Activated CD8-positive, alpha-beta T cell treated with anti-CD3 and anti-CD28 coated beads, Interleukin-2, amount 10 ng/mL, durations not matched to agents 7 days and 5 days (primary cell): ENCODE results near the gene CCDC57. TPM values are rescaled to one million over a fixed set of nuclear protein-coding genes. Genes with fewer than 3 reads are reported as not detected.

Source experiments
- ATAC-seq: fragments of 150-1000 bp; cut with Tn5 transposase; one replicate; pipeline ENCODE4 v1.10.0; 2021; ENCODE audit warnings: moderate library complexity
- CTCF ChIA-PET: fragments of 350-600 bp; sonication (Branson Sonifier 250); formaldehyde crosslinking; loops from one replicate; lab custom pipeline; 2021; ENCODE audit warnings: antibody characterized with exemption; lab: Charles Lee
- POLR2A ChIA-PET: fragments of 350-600 bp; sonication (Branson Sonifier 250); formaldehyde crosslinking; loops from one replicate; lab custom pipeline; 2021; ENCODE audit warnings: antibody characterized with exemption; lab: Charles Lee
- DNase-seq: peaks from one replicate; pipeline ENCODE4 v3.0.0-alpha.2; 2020
- H3K27ac Mint-ChIP-seq: one replicate; pipeline ENCODE4 v1.8.0; 2021; ENCODE audit warnings: mild to moderate bottlenecking, mixed read lengths
- H3K27me3 Mint-ChIP-seq: one replicate; pipeline ENCODE4 v1.8.0; 2021; ENCODE audit warnings: low read depth, mixed read lengths
- H3K36me3 Mint-ChIP-seq: one replicate; pipeline ENCODE4 v1.8.0; 2021; ENCODE audit warnings: low read depth, mixed read lengths
- H3K4me1 Mint-ChIP-seq: one replicate; pipeline ENCODE4 v1.8.0; 2021; ENCODE audit warnings: low read depth, mixed read lengths
- H3K4me3 Mint-ChIP-seq: one replicate; pipeline ENCODE4 v1.8.0; 2021; ENCODE audit warnings: mild to moderate bottlenecking, mixed read lengths
- H3K9me3 Mint-ChIP-seq: one replicate; pipeline ENCODE4 v1.8.0; 2022; ENCODE audit warnings: mixed read lengths; ENCODE audit not compliant: insufficient read depth
- total RNA-seq, 2 experiments: library from RNA; stranded (reverse); gene quantifications; one replicate each; pipeline ENCODE4 v1.2.3, GENCODE V29; 2021

CCDC57 gene
- total RNA-seq, 2 experiments from 2014 or later = 78.3 to 84.7 TPM

- no peak overlapping the region for H3K4me3 Mint-ChIP-seq
- peaks cover 18% of the 10 kb centered on the region for H3K36me3 Mint-ChIP-seq
- no peaks in the 10 kb centered on the region for H3K9me3 Mint-ChIP-seq
- ChIA-PET POLR2A (interaction anchor here (0.5 to 1.5 kb wide), 6 partner anchors 8 to 126 kb away, joined by 3 to 5 read pairs (median 4); partner anchors contain the start of gene SLC16A3), CTCF (interaction anchor here (1.0 to 3.6 kb wide), 9 partner anchors 13 to 246 kb away, joined by 3 to 22 read pairs (median 5); no protein-coding TSS in a partner anchor)
- DNase-seq (peak; percentile 46), ATAC-seq (no peak)
- peaks cover 75% of the 10 kb centered on the region for H3K4me1 Mint-ChIP-seq
- no peaks in the 10 kb centered on the region for H3K27me3 Mint-ChIP-seq
- H3K27ac Mint-ChIP-seq = peak overlapping the region; percentile 96
Measured at GRCh38 chr17:82204831-82205719, 7.6 kb downstream of the CCDC57 start.

DNA sequence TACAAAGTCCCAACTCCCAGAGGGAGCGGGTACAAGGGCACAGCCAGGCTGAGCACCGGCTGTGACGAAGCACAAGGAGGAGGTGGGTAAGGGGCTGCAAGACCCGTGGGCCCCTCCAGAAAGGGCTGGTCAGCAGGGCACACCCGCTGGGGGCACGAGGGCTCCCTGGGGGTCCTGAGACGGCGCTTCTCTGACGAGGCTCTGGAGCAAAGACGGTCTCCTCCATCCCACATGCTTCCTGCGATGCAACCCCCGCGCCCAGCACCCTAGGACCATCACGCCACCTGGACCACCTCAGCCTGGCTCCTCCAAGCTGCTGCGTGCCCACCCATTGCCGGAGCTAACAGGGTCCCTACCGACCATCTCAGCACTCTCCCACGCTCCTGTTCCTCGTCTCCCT is 8.7 kb downstream of the CCDC57 start:
- Mint-ChIP-seq H3K9me3 (no peaks in the 10 kb centered on the region), H3K4me3 (no peak overlapping the region), H3K27me3 (no peaks in the 10 kb centered on the region), H3K36me3 (peaks cover 24% of the 10 kb centered on the region), H3K27ac (no peak overlapping the region), H3K4me1 (peaks cover 81% of the 10 kb centered on the region)
- ChIA-PET CTCF (interaction anchor here (1.9 to 3.6 kb wide), 2 partner anchors 32 kb away, joined by 7 to 22 read pairs; no protein-coding TSS in a partner anchor), POLR2A (interaction anchor here (1.4 kb wide), 2 partner anchors 10 to 25 kb away, joined by 4 to 5 read pairs; no protein-coding TSS in a partner anchor)
- ATAC-seq = no peak
- no peak for DNase-seq

DNA sequence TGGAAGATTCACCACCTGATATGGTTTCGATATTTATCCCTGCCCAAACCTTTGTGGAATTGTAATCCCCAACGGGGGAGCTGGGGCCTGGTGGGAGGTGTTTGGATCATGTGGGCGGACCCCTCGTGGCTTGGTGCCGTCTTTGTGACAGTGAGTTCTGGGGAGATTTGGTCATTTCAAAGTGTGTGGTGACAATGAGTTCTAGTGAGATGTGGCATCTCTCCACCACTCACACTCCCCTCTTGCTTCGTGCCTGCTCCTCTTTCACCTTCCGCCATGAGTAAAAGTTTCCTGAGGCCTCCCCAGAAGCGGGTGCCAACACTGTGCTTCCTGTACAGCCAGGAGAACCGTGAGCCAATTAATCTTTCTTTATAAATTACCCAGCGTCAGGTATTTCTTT is 9.7 kb downstream of the CCDC57 start:
- Mint-ChIP-seq H3K4me3 (no peak overlapping the region), H3K4me1 (peaks cover 86% of the 10 kb centered on the region), H3K36me3 (peaks cover 30% of the 10 kb centered on the region), H3K27ac (peak overlapping the region; percentile 59), H3K9me3 (no peaks in the 10 kb centered on the region), H3K27me3 (no peaks in the 10 kb centered on the region)
- ChIA-PET POLR2A (interaction anchor here (1.4 kb wide), 1 partner anchor 26 kb away, joined by 4 read pairs; no protein-coding TSS in a partner anchor), CTCF (interaction anchor here (1.9 kb wide), 1 partner anchor 33 kb away, joined by 7 read pairs; no protein-coding TSS in a partner anchor)
- DNase-seq = no peak
- ATAC-seq = no peak

DNA sequence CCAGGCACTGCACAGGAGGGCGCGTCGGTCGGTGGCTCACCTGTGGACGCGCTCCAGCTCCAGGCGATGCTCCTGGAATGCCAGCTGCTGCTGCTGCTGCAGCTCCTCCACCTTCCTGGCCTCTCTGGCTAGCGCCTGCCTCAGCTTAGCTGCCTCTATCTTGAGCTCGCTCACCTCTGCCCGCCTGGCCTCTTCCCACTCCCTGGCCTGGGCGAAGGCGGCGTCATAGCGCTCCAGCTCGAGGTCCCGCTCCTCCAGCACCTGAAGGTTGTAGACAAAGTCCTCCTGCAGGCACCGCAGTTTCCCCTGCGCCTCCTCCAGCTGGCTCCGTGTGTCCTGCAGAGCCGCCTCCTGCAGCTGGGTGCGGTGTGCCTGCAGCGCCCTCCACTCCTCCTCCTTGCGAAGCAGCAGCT is 11.1 kb downstream of the CCDC57 start:
- ATAC-seq (no peak), DNase-seq (no peak)
- CTCF ChIA-PET = interaction anchor here (0.7 to 1.9 kb wide), 7 partner anchors 11 to 171 kb away, joined by 3 to 10 read pairs (median 4); partner anchors contain the start of genes CCDC57, DCXR and RAC3

GRCh38 chr17:82200743-82201497 is 11.7 kb downstream of the CCDC57 start:
- Mint-ChIP-seq H3K4me1 (peaks cover 88% of the 10 kb centered on the region), H3K4me3 (peak overlapping the region; percentile 67), H3K27me3 (no peaks in the 10 kb centered on the region), H3K9me3 (no peaks in the 10 kb centered on the region), H3K36me3 (peaks cover 40% of the 10 kb centered on the region), H3K27ac (peak overlapping the region; percentile 92)
- ChIA-PET CTCF (interaction anchor here (0.7 to 1.9 kb wide), 9 partner anchors 12 to 170 kb away, joined by 3 to 10 read pairs (median 4); partner anchors contain the start of genes CCDC57, DCXR and RAC3), POLR2A (interaction anchor here (0.6 to 2.1 kb wide), 10 partner anchors 9 to 97 kb away, joined by 3 to 15 read pairs (median 4); partner anchors contain the start of genes CCDC57 and SLC16A3)
- ATAC-seq = peak; percentile 93
- peak; percentile 92 for DNase-seq

More for the DNA sequence above, 11.1 kb downstream of the CCDC57 start:
- Mint-ChIP-seq H3K27ac (peak overlapping the region; percentile 61), H3K4me3 (peak overlapping the region; percentile 54), H3K27me3 (no peaks in the 10 kb centered on the region), H3K9me3 (no peaks in the 10 kb centered on the region), H3K4me1 (peaks cover 90% of the 10 kb centered on the region), H3K36me3 (peaks cover 34% of the 10 kb centered on the region)
- POLR2A ChIA-PET = interaction anchor here (0.7 to 2.1 kb wide), 5 partner anchors 12 to 96 kb away, joined by 3 to 15 read pairs (median 7); partner anchors contain the start of genes CCDC57 and SLC16A3

- ChIA-PET POLR2A (interaction anchor here (0.6 to 2.4 kb wide), 7 partner anchors 9 to 94 kb away, joined by 3 to 7 read pairs (median 3); partner anchors contain the start of gene SLC16A3), CTCF (interaction anchor here (0.8 to 1.9 kb wide), 6 partner anchors 36 to 169 kb away, joined by 3 to 10 read pairs (median 5); partner anchors contain the start of genes DCXR and RAC3)
- Mint-ChIP-seq H3K4me1 (peaks cover 80% of the 10 kb centered on the region), H3K36me3 (peaks cover 45% of the 10 kb centered on the region), H3K27ac (peak overlapping the region; percentile 92), H3K9me3 (no peaks in the 10 kb centered on the region), H3K27me3 (no peaks in the 10 kb centered on the region), H3K4me3 (peak overlapping the region; percentile 67)
- ATAC-seq (no peak), DNase-seq (no peak)
Measured at GRCh38 chr17:82200135-82200534, 12.5 kb downstream of the CCDC57 start.

DNA sequence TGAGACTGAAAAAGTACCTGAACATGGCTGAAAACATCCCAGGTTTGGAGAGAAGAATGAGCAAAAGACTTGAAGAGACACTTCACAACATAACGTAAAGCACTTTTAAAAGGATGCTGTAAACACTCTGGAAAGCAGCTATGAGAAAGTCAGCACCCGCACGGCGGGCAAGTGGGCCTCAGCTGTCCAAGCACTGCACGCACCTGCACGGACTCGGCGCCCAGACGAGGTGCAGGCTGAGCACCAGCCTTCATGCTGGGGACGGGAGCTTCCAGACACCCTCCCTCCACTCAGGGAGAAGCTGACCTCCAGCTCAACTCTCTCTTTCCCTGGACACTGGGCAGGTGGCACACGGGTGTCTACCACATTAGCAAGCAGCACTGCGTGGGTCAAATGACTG is 13.1 kb downstream of the CCDC57 start:
- POLR2A ChIA-PET = interaction anchor here (0.6 to 2.4 kb wide), 3 partner anchors 13 to 30 kb away, joined by 3 to 6 read pairs (median 3); partner anchors contain the start of gene SLC16A3
- H3K27me3 Mint-ChIP-seq = no peaks in the 10 kb centered on the region
- H3K4me3 Mint-ChIP-seq = peak overlapping the region; percentile 36
- peaks cover 48% of the 10 kb centered on the region for H3K36me3 Mint-ChIP-seq
- H3K9me3 Mint-ChIP-seq = no peaks in the 10 kb centered on the region
- CTCF ChIA-PET = interaction anchor here (0.8 to 2.0 kb wide), 3 partner anchors 37 to 162 kb away, joined by 3 to 4 read pairs (median 3); partner anchors contain the start of gene DCXR
- peaks cover 74% of the 10 kb centered on the region for H3K4me1 Mint-ChIP-seq
- no peak for DNase-seq
- peak overlapping the region; percentile 92 for H3K27ac Mint-ChIP-seq
- no peak for ATAC-seq

- DNase-seq (peak; percentile 57), ATAC-seq (peak; percentile 32)
- ChIA-PET POLR2A (interaction anchor here (2.4 kb wide), 1 partner anchor 14 kb away, joined by 6 read pairs; no protein-coding TSS in a partner anchor), CTCF (interaction anchor here (0.6 to 2.0 kb wide), 6 partner anchors 8 to 178 kb away, joined by 3 to 5 read pairs (median 4); no protein-coding TSS in a partner anchor)
- Mint-ChIP-seq H3K9me3 (no peaks in the 10 kb centered on the region), H3K4me3 (peak overlapping the region; percentile 52), H3K4me1 (peaks cover 71% of the 10 kb centered on the region), H3K27ac (peak overlapping the region; percentile 79), H3K27me3 (no peaks in the 10 kb centered on the region), H3K36me3 (peaks cover 56% of the 10 kb centered on the region)
Measured at GRCh38 chr17:82198092-82198491, 14.6 kb downstream of the CCDC57 start.

DNA sequence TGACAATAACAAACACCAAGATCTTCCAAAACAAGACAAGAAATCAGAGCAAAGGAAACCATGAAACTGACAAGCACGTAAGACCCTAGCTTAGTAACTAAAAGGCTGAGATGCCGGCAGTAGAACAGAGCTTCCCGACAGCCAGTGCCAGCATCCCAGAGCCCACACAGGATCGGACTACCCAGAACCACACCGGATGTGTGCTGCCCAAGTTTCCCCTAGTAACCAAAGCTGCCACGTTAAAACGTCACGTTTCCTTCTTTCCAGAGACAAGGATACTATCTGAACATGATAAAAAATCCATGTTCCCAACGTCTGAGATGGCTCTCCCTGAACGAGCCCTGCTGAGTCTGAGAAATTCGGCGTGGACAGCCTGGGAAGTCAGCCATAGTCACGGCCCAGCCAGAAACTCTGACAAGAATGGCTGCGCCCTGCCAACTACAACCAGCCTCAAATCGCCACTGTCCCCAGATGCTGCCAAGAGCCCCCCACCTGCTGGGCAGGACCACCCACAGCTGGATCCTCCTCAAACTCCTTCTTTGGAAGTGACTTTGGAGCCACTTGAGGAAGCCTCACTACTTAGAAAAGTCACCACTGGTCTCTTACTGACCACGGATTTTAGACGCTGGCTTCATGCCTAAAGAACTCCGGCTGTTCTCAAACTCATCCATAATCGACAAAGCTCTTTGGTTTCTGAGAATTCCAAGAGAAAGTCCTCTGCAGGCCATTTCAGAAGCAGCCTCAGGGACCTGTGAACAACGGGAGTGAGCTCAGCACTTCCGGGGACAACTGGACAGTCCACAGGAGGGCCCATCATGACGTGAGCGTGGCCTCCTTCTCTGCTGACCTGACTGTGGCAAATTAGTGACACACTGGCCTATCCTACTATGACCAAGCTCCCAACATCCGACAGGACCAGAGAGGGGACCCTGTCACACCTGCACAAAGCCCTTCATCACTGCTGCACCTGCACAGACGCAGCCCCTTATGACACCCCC is 16.7 kb downstream of the CCDC57 start:
- H3K4me1 Mint-ChIP-seq = peaks cover 53% of the 10 kb centered on the region
- H3K36me3 Mint-ChIP-seq = peaks cover 65% of the 10 kb centered on the region
- H3K27ac Mint-ChIP-seq = no peak overlapping the region
- CTCF ChIA-PET = interaction anchor here (0.8 to 1.4 kb wide), 2 partner anchors 10 to 167 kb away, joined by 3 read pairs; no protein-coding TSS in a partner anchor
- POLR2A ChIA-PET = no interaction called here
- H3K9me3 Mint-ChIP-seq = no peaks in the 10 kb centered on the region
- no peak overlapping the region for H3K4me3 Mint-ChIP-seq
- H3K27me3 Mint-ChIP-seq = no peaks in the 10 kb centered on the region
- ATAC-seq (no peak), DNase-seq (no peak)

DNA sequence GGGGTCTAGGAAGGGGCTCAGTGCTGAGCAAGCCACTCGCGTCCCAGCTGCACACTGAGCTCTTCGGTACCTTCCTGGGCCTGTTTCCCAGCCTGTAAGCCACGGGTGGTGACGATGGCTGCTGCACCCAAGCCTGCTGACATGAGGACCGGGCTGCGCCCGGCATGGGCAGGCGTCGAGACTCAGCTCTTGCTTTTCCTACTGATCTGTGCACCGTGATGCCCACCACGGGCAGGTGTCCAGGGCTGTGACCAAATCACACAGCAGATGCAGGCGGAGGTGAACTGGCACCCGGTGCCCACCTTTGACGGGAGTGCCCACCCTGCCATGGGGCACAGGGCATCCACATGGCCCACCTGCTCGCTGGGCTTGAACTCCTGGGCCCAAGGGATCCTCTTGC is 17.9 kb downstream of the CCDC57 start:
- H3K27me3 Mint-ChIP-seq = no peaks in the 10 kb centered on the region
- H3K27ac Mint-ChIP-seq = no peak overlapping the region
- H3K36me3 Mint-ChIP-seq = peaks cover 63% of the 10 kb centered on the region
- no peak overlapping the region for H3K4me3 Mint-ChIP-seq
- ChIA-PET CTCF (interaction anchor here (1.4 kb wide), 1 partner anchor 11 kb away, joined by 3 read pairs; no protein-coding TSS in a partner anchor), POLR2A (no interaction called here)
- ATAC-seq = no peak
- no peaks in the 10 kb centered on the region for H3K9me3 Mint-ChIP-seq
- peaks cover 41% of the 10 kb centered on the region for H3K4me1 Mint-ChIP-seq
- no peak for DNase-seq
